IPS-20b (cell line): ENCODE results near the gene NINJ1.
A peak's percentile ranks its signal among the peaks of the same experiment; 100 is the strongest.

ENCODE experiments used
- H3K27ac ChIP-seq: one replicate; pipeline ENCODE4 v1.5.1; 2013; ENCODE audit warnings: low read length
- H3K27me3 ChIP-seq: 2 replicates; pipeline ENCODE4 v1.6.1; 2013; ENCODE audit warnings: mild to moderate bottlenecking, low read length, inconsistent platforms; ENCODE audit not compliant: insufficient read depth
- H3K36me3 ChIP-seq: 2 replicates; pipeline ENCODE4 v1.6.1; 2013; ENCODE audit warnings: low read depth, mild to moderate bottlenecking, inconsistent platforms, low read length, moderate library complexity; ENCODE audit not compliant: insufficient read depth
- H3K4me1 ChIP-seq: 2 replicates; pipeline ENCODE4 v1.6.1; 2013; ENCODE audit warnings: mild to moderate bottlenecking, control low read depth, inconsistent platforms, low read length, moderate library complexity; ENCODE audit not compliant: insufficient read depth
- H3K4me3 ChIP-seq: 2 replicates; pipeline ENCODE4 v1.5.1; 2013; ENCODE audit warnings: mild to moderate bottlenecking, low read length, inconsistent platforms
- H3K9ac ChIP-seq: 2 replicates; pipeline ENCODE4 v1.6.1; 2013; ENCODE audit warnings: low read depth, mild to moderate bottlenecking, inconsistent platforms, low read length, moderate library complexity
- H3K9me3 ChIP-seq: 2 replicates; pipeline ENCODE4 v1.6.1; 2013; ENCODE audit warnings: mild to moderate bottlenecking, low read depth, low read length, inconsistent platforms; ENCODE audit not compliant: insufficient read depth

NINJ1 gene

DNA sequence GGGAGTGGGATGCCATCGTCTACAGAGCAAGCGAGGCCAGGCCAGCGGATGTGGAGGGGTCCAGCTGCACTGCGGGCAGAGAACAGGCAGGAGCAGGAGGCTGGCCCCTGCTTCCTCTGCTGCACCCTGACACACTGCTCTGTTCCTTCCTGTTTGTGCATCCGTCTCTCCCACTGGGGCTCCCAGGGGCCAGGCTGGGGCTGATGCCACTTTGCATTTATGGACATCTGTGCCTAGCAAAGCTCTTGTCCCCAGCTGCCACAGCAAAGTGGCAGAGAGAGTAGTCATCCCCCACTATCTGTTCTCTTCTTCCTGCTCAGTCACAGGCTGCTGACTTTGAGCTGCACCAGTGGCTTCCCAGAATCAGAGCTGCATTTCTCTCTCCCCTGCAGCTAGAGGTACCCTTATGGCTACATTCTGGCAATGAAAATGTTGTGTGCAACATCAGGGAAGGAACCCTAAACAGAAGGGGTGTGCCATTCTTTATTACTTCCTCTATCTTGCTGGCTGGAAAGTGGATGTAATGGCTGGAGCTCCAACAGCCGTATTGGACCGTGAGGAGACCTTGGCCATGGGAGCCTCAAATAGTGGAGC is 4.2 kb upstream of the NINJ1 start:
- peaks cover 12% of the 10 kb centered on the region for H3K27me3 ChIP-seq
- H3K9me3 ChIP-seq: no peaks in the 10 kb centered on the region
- H3K4me1 ChIP-seq: no peaks in the 10 kb centered on the region
- no peaks in the 10 kb centered on the region for H3K36me3 ChIP-seq
- no peak overlapping the region for H3K27ac ChIP-seq
- no peak overlapping the region for H3K4me3 ChIP-seq
- no peak overlapping the region for H3K9ac ChIP-seq

DNA sequence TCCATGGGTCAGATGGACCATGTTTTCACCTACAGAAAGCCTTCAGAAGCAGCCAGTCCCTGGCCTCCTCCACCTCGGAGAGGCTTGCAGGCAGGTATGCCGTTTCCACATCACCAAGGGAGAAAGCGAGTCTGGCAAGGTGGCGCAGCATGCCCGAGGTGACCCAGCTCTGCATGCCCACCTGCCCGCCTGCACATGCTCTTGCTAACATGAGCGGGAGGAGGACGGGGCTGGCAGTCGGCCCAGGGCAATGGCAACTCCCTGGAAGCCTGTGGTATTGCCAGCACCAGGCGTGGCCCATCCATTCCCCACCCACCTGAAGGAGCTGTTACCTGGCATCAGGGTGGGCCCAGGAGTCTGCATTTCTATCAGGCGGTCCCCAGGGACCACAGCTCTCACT is 3.3 kb upstream of the NINJ1 start:
- Histone ChIP-seq H3K36me3 (no peaks in the 10 kb centered on the region), H3K9me3 (no peaks in the 10 kb centered on the region), H3K27me3 (peaks cover 12% of the 10 kb centered on the region), H3K4me3 (no peak overlapping the region), H3K4me1 (0 out of 2 replicates have a peak, but pooled peaks cover 2% of the 10 kb centered on the region), H3K9ac (no peak overlapping the region), H3K27ac (no peak overlapping the region)

DNA sequence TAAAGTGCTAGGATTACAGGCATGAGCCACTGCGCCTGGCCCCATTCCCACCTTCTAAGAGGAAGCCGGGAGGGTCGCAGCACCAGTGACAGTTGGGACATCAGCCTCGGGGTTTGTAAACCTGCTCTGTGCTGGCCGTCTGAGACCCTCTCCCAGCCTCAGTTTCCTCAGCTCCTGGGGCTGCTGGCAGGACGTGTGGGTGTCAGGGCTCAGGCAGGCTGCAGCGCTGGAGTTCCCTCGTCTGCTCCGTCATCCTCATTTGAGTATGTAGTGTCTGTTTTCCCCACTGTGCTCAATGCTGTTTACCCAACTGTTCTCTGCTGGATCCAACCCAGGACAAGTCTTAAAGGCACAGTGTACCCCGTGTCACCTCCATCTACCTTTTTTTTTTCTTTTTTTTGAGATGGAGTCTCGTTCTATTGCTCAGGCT is 2.0 kb upstream of the NINJ1 start:
- Histone ChIP-seq H3K4me3 (no peak overlapping the region), H3K9ac (no peak overlapping the region), H3K27ac (no peak overlapping the region), H3K27me3 (peaks cover 12% of the 10 kb centered on the region), H3K9me3 (no peaks in the 10 kb centered on the region), H3K4me1 (0 out of 2 replicates have a peak, but pooled peaks cover 2% of the 10 kb centered on the region), H3K36me3 (no peaks in the 10 kb centered on the region)

DNA sequence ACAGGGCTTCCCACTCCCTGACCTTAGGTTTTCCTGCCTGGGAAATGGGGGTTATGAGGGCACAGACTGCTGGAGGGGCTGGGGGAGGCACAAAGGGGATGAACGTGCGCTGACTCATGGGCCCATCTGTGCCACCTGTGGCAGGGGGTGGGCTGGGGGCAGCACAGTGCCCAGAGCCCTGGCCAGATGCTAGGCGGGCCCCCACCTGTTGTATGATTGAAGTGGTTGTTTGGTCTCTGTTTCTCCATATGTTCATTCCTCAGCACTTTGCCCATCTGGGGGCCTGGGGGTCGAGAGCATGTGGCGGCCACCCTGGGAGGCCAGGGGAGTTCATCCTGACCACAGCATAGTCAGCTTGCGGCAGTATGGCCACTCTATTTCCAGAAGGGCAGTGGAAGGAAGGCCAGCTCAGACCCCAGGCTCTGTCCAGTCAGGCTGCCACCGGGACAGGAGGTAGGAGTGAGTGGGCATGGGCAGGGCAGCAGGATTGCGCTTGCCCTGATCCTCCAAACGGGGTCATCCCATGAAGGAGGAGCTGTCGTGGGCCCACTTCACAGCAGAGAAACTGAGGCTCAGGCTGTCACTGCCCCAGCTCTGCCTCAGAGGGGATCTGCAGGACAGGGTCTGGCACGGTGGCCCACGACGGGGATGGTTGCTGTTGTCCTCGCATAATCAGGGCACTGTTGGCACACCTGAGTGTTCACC is 841 bp upstream of the NINJ1 start:
- Histone ChIP-seq H3K4me1 (0 out of 2 replicates have a peak, but pooled peaks cover 2% of the 10 kb centered on the region), H3K9ac (peak overlapping the region; percentile 66; the same call in 1 of the 2 replicates), H3K4me3 (peak overlapping the region; percentile 81), H3K27me3 (peaks cover 12% of the 10 kb centered on the region), H3K27ac (no peak overlapping the region), H3K36me3 (no peaks in the 10 kb centered on the region), H3K9me3 (no peaks in the 10 kb centered on the region)

GRCh38 chr9:93133681-93134014 is 403 bp downstream of the NINJ1 start:
- Histone ChIP-seq H3K27ac (no peak overlapping the region), H3K9me3 (no peaks in the 10 kb centered on the region), H3K36me3 (no peaks in the 10 kb centered on the region), H3K4me1 (0 out of 2 replicates have a peak, but pooled peaks cover 2% of the 10 kb centered on the region), H3K4me3 (peak overlapping the region; percentile 81), H3K9ac (peak overlapping the region; percentile 73), H3K27me3 (peaks cover 12% of the 10 kb centered on the region)

- no peak overlapping the region for H3K27ac ChIP-seq
- no peaks in the 10 kb centered on the region for H3K9me3 ChIP-seq
- H3K4me3 ChIP-seq: peak overlapping the region; percentile 81
- H3K27me3 ChIP-seq: peaks cover 12% of the 10 kb centered on the region
- H3K9ac ChIP-seq: peak overlapping the region; percentile 73; the same call in 1 of the 2 replicates
- H3K4me1 ChIP-seq: 0 out of 2 replicates have a peak, but pooled peaks cover 2% of the 10 kb centered on the region
- no peaks in the 10 kb centered on the region for H3K36me3 ChIP-seq
These were observed 938 bp downstream of the NINJ1 start for GRCh38 chr9:93132946-93133680.

- Histone ChIP-seq H3K27me3 (peaks cover 12% of the 10 kb centered on the region), H3K9ac (no peak overlapping the region), H3K4me3 (peak overlapping the region; percentile 81), H3K4me1 (0 out of 2 replicates have a peak, but pooled peaks cover 2% of the 10 kb centered on the region), H3K27ac (no peak overlapping the region), H3K36me3 (no peaks in the 10 kb centered on the region), H3K9me3 (no peaks in the 10 kb centered on the region)
These were observed 1.6 kb downstream of the NINJ1 start for GRCh38 chr9:93132287-93132927.

- Histone ChIP-seq H3K9ac (no peak overlapping the region), H3K4me3 (no peak overlapping the region), H3K9me3 (no peaks in the 10 kb centered on the region), H3K36me3 (no peaks in the 10 kb centered on the region), H3K4me1 (peaks cover 2% of the 10 kb centered on the region; the same call in 1 of the 2 replicates), H3K27me3 (peaks cover 12% of the 10 kb centered on the region), H3K27ac (no peak overlapping the region)
These were observed 2.3 kb downstream of the NINJ1 start for GRCh38 chr9:93131599-93132286.

DNA sequence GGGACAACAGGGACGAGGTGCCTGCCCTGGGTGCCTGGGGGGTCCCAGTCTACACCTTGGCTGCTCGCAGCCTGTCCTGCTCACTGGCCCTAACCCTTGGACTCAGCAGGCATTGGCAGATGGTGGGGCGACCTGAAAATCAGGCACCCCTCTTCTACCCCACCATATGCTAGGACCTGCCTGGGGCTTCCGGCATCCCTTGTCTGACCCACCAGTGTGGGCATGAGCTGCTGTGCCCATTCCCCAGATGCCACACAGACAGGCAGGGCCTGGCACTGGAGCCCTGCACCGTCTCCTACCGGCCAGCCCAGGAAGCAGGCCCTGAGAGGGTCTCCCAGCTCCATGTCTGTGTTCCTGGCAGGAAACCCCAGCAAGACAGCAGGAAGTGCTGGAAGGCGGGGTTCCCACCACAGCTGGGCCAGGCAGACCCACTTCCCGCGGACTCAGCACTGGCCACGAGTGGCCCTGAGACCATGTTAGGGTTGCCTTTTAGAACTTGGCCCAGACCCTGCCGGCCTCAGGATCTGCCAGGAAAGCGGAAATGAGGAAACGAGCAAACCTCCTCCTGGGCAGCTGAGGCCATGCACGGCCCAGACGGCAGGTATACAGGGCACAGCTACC is 3.1 kb downstream of the NINJ1 start:
- H3K9me3 ChIP-seq: no peaks in the 10 kb centered on the region
- peaks cover 2% of the 10 kb centered on the region; the same call in 1 of the 2 replicates for H3K4me1 ChIP-seq
- H3K27me3 ChIP-seq: peaks cover 12% of the 10 kb centered on the region
- H3K27ac ChIP-seq: no peak overlapping the region
- no peak overlapping the region for H3K4me3 ChIP-seq
- no peaks in the 10 kb centered on the region for H3K36me3 ChIP-seq
- H3K9ac ChIP-seq: no peak overlapping the region

GRCh38 chr9:93129691-93130500 is 4.2 kb downstream of the NINJ1 start:
- Histone ChIP-seq H3K9ac (no peak overlapping the region), H3K4me3 (no peak overlapping the region), H3K27me3 (peaks cover 5% of the 10 kb centered on the region), H3K36me3 (0 out of 2 replicates have a peak, but pooled peaks cover 3% of the 10 kb centered on the region), H3K27ac (no peak overlapping the region), H3K4me1 (peaks cover 2% of the 10 kb centered on the region; the same call in 1 of the 2 replicates), H3K9me3 (no peaks in the 10 kb centered on the region)
